NCI-H1694 treated with DMSO at 0.1 percent for 48 hours (cell line): ENCODE data around the gene OR4F3.
"Not testable (repeated sequence)": the region's sequence is repeated elsewhere in the genome, so short reads cannot be mapped to it uniquely, and the experiment has no call there.

Source experiments
- DNase-seq: peaks from one replicate; lab custom pipeline; 2025; lab: John Stamatoyannopoulos, UW

The OR4F3 gene

GRCh38 chr5:181366968-181367367, at the start of gene OR4F3:
Gene OR4F3, plus strand, starts transcription at chr5:181367268.
- DNase-seq: not testable (repeated sequence)
